GM19238 (cell line): Measurements from ENCODE around the gene COA7.

Experiments
- DNase-seq: peaks from one replicate; pipeline ENCODE4 v3.0.0; 2011; ENCODE audit warnings: low spot score; ENCODE audit not compliant: insufficient read length

The COA7 gene

DNA sequence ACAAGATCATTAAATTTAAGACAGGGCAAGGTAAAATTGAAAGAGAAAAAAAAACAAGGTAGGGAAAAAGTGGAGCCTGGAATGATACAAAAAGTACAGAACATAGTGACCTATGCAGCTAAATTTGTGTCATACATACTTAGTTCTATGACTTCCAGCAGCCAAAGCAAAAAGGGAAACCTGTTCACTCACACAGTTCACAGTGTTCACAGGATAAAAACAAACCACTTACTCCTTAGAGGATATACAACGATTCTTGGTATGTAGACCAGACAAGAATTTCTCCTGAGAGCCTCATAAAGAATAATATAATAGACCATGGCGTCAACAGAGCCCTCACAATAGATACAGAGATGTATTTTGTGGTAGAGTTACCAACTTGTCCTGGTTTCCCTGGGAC is 27.5 kb downstream of the COA7 start:
- no peak for DNase-seq

DNA sequence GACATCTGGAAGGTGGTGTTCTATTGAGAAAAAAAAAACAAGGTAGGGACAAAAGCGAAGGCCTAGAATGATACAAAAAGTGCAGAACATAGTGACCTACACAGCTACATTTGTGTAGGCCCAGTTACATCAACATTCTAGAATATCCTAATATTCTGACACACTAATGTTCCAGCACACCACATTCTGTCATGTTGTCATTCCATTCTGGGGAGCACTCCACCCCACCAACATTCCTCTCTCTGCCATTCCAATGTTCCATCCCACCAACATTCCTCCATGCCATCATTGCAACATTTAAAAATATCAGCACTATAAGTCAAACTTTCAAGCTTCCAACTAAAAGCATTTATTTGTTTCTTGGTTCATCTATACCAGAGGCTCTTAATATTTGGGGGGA is 28.5 kb downstream of the COA7 start:
- DNase-seq: no peak

GRCh38 chr1:52668711-52669110 is 29.4 kb downstream of the COA7 start:
- no peak for DNase-seq

GRCh38 chr1:52667984-52668383 is 30.2 kb downstream of the COA7 start:
- DNase-seq: no peak

DNA sequence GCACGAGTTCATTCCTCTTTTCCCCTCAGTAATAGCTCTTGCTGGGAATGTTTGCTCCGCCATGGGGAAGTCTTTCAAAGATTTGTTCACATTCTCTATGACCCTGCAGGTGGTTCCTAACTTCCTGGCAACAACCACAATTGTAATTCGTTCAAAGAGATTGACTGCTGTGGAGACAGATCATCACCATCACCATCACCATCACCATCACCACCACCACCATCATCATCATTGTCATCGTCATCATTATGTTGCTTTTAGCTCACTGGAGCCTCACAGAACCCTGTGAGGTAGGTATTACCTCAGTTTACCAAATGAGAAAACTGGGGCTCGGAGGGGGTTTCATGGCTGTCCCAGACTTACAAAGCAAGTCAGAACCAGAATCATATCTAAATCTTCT is 30.9 kb downstream of the COA7 start:
- no peak for DNase-seq

GRCh38 chr1:52665006-52665941 is 32.9 kb downstream of the COA7 start:
- DNase-seq: no peak

- DNase-seq: no peak
Observed at GRCh38 chr1:52663716-52664115, 34.4 kb downstream of the COA7 start.

- no peak for DNase-seq
Observed at GRCh38 chr1:52662645-52663313, 35.4 kb downstream of the COA7 start.

DNA sequence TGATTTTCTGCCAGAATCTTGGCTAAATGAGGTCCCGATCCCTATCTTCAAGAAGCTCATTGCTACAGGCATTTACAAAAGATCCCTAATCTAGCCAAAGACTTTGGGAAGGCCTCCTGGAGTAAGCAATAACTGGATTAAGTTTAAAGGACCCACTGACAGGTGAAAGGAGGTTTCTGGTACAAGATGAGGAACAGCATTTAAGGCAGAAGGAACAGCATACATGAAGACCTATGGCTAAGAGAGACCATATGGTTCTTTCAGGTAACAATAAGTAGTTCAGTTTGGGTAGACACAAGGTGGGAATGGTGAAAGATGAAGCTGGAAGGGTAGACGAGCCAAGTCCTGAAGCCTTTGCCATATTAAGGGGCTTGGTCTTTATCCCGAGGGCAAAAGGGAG is 37.3 kb downstream of the COA7 start:
- no peak for DNase-seq

DNA sequence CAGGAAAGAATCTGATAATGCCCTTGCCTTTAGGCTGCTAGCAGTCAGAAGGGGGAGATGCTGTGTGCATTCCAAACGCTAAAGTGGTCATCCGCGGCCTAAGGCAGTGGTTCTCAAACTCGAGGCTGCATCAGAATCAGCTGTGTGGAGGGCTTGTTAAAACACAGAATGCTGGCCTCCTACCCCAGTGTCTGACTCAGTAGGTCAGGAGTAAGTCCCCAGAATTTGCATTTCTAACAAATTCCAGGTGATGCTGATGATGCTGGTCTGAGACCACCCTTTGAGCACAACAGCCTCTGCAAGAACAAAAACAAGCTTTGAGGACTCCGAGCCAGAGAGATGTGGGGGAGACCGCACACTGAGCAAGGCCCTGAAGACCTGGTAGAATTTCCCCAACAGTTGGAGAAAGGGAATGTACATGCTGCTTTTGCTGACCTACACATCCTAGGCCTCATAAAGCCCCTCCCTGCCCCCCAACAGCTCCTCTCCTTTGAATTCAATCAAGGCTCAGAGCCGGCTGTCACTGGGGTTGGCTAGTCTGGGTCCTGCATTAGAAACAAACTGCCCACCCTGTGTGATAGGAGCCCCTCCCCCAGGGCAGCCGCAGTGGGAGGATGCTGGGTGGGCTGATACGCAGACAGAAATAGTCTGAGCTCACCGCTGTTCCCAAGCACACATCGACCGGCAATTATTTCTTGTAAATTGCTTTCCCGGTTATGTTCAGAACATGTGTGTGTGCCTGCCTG is 38.1 kb downstream of the COA7 start:
- no peak for DNase-seq

DNA sequence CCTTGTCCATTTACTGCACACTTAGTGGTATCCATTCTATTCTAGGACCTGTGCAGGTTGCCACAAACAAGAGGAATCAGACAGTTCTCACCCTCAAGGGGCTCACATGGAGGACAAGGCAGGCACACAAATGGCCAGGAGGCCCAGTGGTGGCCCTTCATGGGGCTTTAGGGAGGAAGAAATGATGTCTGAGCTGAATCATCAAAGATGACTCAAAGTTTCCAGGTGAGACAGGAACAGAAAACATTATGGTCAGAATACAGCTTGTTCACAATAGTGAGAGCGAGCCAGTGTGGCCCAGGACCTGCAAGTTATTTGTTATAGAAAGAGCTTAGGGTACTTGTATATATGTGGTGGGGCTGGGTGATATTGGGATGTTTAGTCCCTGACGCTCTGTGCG is 38.8 kb downstream of the COA7 start:
- DNase-seq: no peak

DNA sequence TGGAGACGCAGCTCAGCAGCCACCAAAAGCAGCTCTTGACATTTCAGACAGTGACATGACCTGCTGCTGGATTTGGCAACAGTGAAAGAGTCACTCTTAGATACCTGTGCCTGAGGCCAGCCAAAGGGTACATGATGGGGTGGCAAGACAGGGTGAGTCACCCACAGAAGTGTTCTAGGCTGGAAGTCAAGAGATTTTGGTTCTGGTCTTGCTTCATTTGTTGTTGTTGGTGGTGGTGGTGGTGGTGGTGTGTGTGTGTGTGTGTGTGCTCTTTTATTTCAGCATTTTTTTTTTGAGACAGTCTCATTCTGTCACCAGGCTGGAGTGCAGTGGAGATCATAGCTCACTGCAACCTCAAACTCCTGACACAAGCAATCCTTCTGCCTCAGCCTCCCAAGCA is 39.4 kb downstream of the COA7 start:
- no peak for DNase-seq

- DNase-seq: no peak
Observed at GRCh38 chr1:52657702-52658101, 40.4 kb downstream of the COA7 start.

DNA sequence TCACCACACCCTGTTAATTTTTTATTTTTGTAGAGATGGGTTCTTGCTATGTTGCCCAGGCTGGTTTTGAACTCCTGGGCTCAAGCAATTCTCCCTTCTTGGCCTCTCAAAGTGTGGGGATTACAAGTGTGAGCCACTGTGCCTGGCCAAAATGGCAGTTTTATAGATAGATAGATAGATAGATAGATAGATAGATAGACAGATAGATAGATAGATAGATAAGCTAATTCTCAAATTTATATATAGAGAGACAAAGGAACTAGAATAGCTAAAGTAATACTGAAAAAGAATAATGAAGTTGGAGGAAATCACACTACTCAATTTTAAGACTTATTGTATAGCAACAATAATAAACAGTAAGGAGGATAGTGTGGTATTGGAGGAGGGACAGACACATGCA is 44.1 kb downstream of the COA7 start:
- no peak for DNase-seq

DNA sequence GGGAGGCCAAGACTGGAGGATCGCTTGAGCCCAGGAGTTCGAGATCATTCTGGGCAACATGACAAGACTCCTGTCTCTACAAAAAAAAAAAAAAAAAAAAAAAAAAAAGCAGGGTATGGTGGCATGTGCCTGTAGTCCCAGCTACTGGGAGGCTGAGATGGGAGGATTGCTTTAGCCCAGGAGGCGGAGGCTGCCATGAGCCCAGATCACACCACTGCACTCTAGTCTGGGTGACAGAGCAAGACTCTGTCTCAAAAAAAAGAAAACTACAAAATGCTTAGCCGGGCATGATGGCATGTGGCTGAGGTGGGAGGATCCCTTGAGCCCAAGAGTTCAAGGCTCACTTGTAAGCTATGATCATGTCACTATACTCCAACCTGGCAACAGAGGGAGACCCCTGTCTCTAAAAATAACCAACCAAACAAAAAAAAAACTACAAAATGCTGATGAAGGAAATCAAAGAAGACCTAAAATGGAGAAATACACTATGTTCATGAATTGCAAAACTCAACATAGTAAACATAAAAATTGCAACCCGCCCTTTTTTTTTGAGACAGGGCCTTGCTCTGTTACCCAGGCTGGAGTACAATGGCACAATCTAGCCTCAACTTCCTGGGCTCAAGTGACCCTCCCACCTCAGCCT is 44.8 kb downstream of the COA7 start:
- DNase-seq: no peak

DNA sequence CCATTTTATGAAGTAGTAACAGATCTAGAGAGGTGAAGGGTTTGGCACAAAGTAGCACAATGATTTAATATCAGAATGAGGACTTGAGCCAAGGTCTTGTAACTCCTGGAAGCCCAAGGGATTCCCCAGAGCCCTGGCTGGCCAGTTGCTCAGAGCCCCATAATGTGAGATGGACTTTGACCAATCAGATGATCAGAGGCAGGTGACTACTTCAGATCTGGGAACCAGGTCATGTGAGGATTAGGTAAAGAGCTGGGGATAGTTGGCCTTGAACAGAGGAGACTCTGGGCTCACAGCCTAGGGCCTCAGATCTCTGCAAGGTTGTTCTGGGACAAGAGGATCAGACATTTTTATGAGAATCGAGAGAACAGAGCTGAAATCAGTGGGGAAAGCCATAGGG is 46.2 kb downstream of the COA7 start:
- DNase-seq: no peak

- no peak for DNase-seq
Observed at GRCh38 chr1:52645261-52645660, 52.9 kb downstream of the COA7 start.

DNA sequence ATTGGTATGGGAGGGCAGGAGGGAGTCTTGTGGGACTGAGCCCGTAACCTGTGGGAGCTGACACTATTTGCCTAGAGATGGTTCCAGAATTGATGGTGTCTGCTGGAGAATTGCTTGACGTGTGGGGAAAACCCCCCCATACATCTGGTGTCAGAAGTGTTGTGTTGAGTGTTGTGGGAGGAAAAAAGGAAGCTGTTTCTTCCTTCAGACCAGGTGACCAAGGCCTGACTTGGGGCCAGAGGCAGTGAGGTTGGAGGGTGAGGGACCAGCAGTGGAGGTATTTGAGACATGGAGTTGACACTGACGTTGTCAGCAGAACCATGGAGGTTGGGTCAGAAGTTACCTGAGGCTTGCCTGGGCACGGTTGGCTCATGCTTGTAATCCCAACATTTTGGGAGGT is 56.8 kb downstream of the COA7 start:
- DNase-seq: no peak

DNA sequence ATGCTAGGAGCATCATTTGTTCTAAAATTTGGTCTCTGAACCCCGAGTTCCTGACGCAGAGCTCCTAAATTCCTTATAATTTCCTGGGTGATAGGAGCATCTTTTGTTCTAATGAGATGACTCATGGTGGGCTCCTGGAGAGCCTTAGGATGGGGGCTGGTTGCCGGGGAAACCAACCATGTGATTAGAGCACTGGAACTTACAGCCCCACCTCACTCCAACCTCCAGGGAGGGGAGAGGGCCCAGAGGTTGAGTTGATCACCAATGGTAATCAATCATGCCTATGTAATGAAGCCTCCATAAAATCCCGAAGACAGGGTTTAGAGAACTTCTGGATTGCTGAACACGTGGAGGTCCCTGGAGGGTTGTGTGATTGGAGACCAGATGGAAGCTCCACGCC is 57.5 kb downstream of the COA7 start:
- no peak for DNase-seq

DNA sequence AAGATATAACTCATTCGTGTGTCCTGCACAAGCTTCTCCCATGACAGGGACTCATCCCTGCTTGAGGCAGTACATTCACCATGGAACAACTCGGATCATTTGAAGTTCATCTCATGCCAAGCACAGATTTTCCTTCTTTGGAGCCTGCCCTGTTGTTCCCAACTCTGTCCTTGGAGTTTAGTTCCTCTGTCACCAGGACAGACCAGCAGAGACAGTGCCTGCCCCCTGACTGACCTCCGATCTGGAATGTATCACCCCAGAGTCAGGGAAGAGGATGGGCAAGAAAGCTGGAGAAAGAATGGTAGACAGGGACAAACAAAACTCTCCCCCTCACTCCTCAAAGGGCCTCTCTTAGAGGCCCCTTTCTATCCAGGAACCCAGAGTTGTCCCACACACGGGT is 60.2 kb downstream of the COA7 start:
- DNase-seq: no peak
